Sigmoid colon (tissue), 7 donors: ENCODE results near the gene COL4A2. TPM values are rescaled to one million over a fixed set of nuclear protein-coding genes. Genes with fewer than 3 reads are reported as not detected.

Experiments used
- DNase-seq: peaks from one replicate; pipeline ENCODE4 v3.0.0-alpha.2; 2019
- H3K27ac ChIP-seq, 4 donors: fragments of 200-600 bp; sonication (generic); one replicate each; pipeline ENCODE4 v1.5.1; 2016 to 2019; ENCODE audit warnings: mild to moderate bottlenecking in 1 of 4
- H3K27me3 ChIP-seq, 3 donors: fragments of 200-600 bp; sonication (generic); one replicate each; pipeline ENCODE4 v1.5.1; 2019; ENCODE audit warnings: mild to moderate bottlenecking in 1 of 3
- H3K36me3 ChIP-seq, 4 donors: fragments of 200-600 bp; sonication (generic); one replicate each; pipeline ENCODE4 v1.5.1; 2016 to 2019
- H3K4me1 ChIP-seq, 4 donors: fragments of 200-600 bp; sonication (generic); one replicate each; pipeline ENCODE4 v1.5.1; 2017 to 2019
- H3K4me3 ChIP-seq, 4 donors: fragments of 200-600 bp; sonication (generic); one replicate each; pipeline ENCODE4 v1.5.1; 2017 to 2019; ENCODE audit warnings: mild to moderate bottlenecking in 2 of 4, moderate library complexity in 1 of 4
- H3K9me3 ChIP-seq, 4 donors: fragments of 200-600 bp in 3 of 4; sonication (generic) in 3 of 4; one replicate each; pipeline versions ENCODE4 v1.5.1 to v1.6.1; 2013 to 2019
- CTCF ChIP-seq, 4 experiments: fragments of 450-650 bp in 3 of 4; fragments of 200-600 bp in 1 of 4; IDR thresholded peaks; one replicate each; pipeline ENCODE4 v1.5.1; 2016 to 2019; ENCODE audit warnings: antibody characterized with exemption in 4 of 4, mild to moderate bottlenecking in 3 of 4, moderate library complexity in 2 of 4
- EP300 ChIP-seq, 4 donors: sonication (generic); formaldehyde crosslinking; IDR thresholded peaks; one replicate each; pipeline ENCODE4 v1.6.1; 2017; ENCODE audit warnings: antibody characterized with exemption in 4 of 4
- POLR2A ChIP-seq, 2 donors: fragments of 450-650 bp; IDR thresholded peaks; one replicate each; pipeline ENCODE4 v1.6.1; 2016; ENCODE audit warnings: antibody characterized with exemption in 2 of 2, mild to moderate bottlenecking in 2 of 2, moderate library complexity in 2 of 2
- POLR2AphosphoS5 ChIP-seq, 4 donors: sonication (generic); formaldehyde crosslinking; IDR thresholded peaks; one replicate each; pipeline ENCODE4 v1.6.1; 2017; ENCODE audit warnings: antibody characterized with exemption in 4 of 4
- WGBS, 2 donors: extraction: QIAGEN DNeasy Blood & Tissue Kit; methylation state at CpG; one replicate each; pipeline ENCODE4 v1.1.7; 2013; 5-methylcytosine and 5-hydroxymethylcytosine counted together
- intact Hi-C: fragments of 100-400 bp; cut with DNase I; formaldehyde crosslinking; loops from one replicate; pipeline ENCODE4 v1.15.1; 2023
- polyA plus RNA-seq, 3 donors: library from polyadenylated mRNA; stranded (reverse); fragments of 200-250 nt; gene quantifications; one replicate each; pipeline ENCODE4 v1.2.3, GENCODE V29; 2013
- total RNA-seq, 4 donors: library from RNA; depleted of rRNA; stranded (reverse); fragments of >200 nt; gene quantifications; one replicate each; pipeline ENCODE4 v1.1.0, GENCODE V29; 2016
- donor health status: healthy with polysubstance abuse.
- donor health status: Bipolar disorder and iron deficiency.
- donor health status: healthy.

The COL4A2 gene
- total RNA-seq (1,000 to 10,000 TPM in 1 of 4 donors, 100 to 1,000 TPM in 3; 306 to 1,039 (median 489) TPM), polyA plus RNA-seq (10 to 100 TPM; 24.0 to 83.5 (median 25.2) TPM)

GRCh38 chr13:110306960-110307766, at the start of gene COL4A2, which contains the start of gene COL4A1:
TSS of gene COL4A2 (plus strand) at chr13:110307284. CDS start at chr13:110307904, 620 bp downstream.
TSS of gene COL4A1 (minus strand) at chr13:110307157. CDS start at chr13:110307027, 130 bp downstream.
- DNase-seq: peak; percentile 95
- intact Hi-C loops: loop anchor here (5.0 kb wide), 2 partner anchors 70 to 90 kb away; no protein-coding TSS in a partner anchor

GRCh38 chr13:110257408-110257807, 49.7 kb upstream of the COL4A2 start:
- no peak for DNase-seq
- Histone ChIP-seq H3K4me1 (peaks cover 0 to 72% (median 58%) of the 10 kb centered on the region in 4 donors), H3K36me3 (no peaks in the 10 kb centered on the region), H3K9me3 (no peaks in the 10 kb centered on the region), H3K27ac (peak overlapping the region; percentile 76 to 98 (median 86)), H3K27me3 (no peaks in the 10 kb centered on the region), H3K4me3 (no peak overlapping the region)
- intact Hi-C loops: no loop called here
- no peak for TF ChIP-seq EP300 (IDR thresholded peaks at IDR 0.05)
- no peak for TF ChIP-seq CTCF (IDR thresholded peaks at IDR 0.05)
- no peak for TF ChIP-seq POLR2AphosphoS5 (IDR thresholded peaks at IDR 0.05)
- no peak for TF ChIP-seq POLR2A (IDR thresholded peaks at IDR 0.05)
- 90 to 91% methylated on average over 3 of the region's 3 CpGs for WGBS, 2 donors

More at GRCh38 chr13:110306960-110307766, at the start of gene COL4A2, which contains the start of gene COL4A1:
- peaks cover 0 to 63% (median 61%) of the 10 kb centered on the region in 4 donors for H3K4me1 ChIP-seq
- peaks cover 0 to 5% (median 0%) of the 10 kb centered on the region in 4 donors for H3K36me3 ChIP-seq
- peak within 1 kb of the TSS; percentile 98 to 100 (median 99) for H3K27ac ChIP-seq
- TF ChIP-seq EP300 (IDR thresholded peaks at IDR 0.05) (peak in 2 of 4 donors; percentile 12 to 28), CTCF (IDR thresholded peaks at IDR 0.05) (no peak), POLR2AphosphoS5 (IDR thresholded peaks at IDR 0.05) (peak; percentile 93 to 99 (median 98)), POLR2A (IDR thresholded peaks at IDR 0.05) (peak; percentile 77 to 92)
- WGBS, 2 donors: 1 to 2% methylated on average over 96 of the region's 96 CpGs
- no peaks in the 10 kb centered on the region for H3K9me3 ChIP-seq
- H3K4me3 ChIP-seq: peak within 1 kb of the TSS; percentile 83 to 99 (median 95)
- H3K27me3 ChIP-seq: no peaks in the 10 kb centered on the region

GRCh38 chr13:110258876-110259631, 48.0 kb upstream of the COL4A2 start:
- Histone ChIP-seq H3K4me1 (peaks cover 0 to 85% (median 71%) of the 10 kb centered on the region in 4 donors), H3K27me3 (no peaks in the 10 kb centered on the region), H3K36me3 (no peaks in the 10 kb centered on the region), H3K9me3 (no peaks in the 10 kb centered on the region), H3K27ac (peak overlapping the region; percentile 32 to 98 (median 76)), H3K4me3 (no peak overlapping the region)
- no peak for DNase-seq
- no peak for TF ChIP-seq POLR2A (IDR thresholded peaks at IDR 0.05)
- TF ChIP-seq CTCF (IDR thresholded peaks at IDR 0.05): no peak
- TF ChIP-seq EP300 (IDR thresholded peaks at IDR 0.05): no peak
- TF ChIP-seq POLR2AphosphoS5 (IDR thresholded peaks at IDR 0.05): no peak
- intact Hi-C loops: no loop called here
- WGBS, 2 donors: 80 to 90% methylated on average over 12 of the region's 12 CpGs

- intact Hi-C loops: no loop called here
- H3K4me3 ChIP-seq: no peak overlapping the region
- no peak for TF ChIP-seq EP300 (IDR thresholded peaks at IDR 0.05)
- no peak for TF ChIP-seq POLR2A (IDR thresholded peaks at IDR 0.05)
- no peak for TF ChIP-seq POLR2AphosphoS5 (IDR thresholded peaks at IDR 0.05)
- no peak for TF ChIP-seq CTCF (IDR thresholded peaks at IDR 0.05)
- H3K9me3 ChIP-seq: no peaks in the 10 kb centered on the region
- H3K27me3 ChIP-seq: no peaks in the 10 kb centered on the region
- WGBS, 2 donors: 67 to 84% methylated on average over 6 of the region's 6 CpGs
- peak overlapping the region; percentile 32 to 98 (median 76) for H3K27ac ChIP-seq
- no peak for DNase-seq
- H3K4me1 ChIP-seq: peaks cover 0 to 85% (median 71%) of the 10 kb centered on the region in 4 donors
- H3K36me3 ChIP-seq: no peaks in the 10 kb centered on the region
Observed at GRCh38 chr13:110259651-110260050, 47.4 kb upstream of the COL4A2 start.
